Activated naive CD4-positive, alpha-beta T cell treated with anti-CD3 and anti-CD28 coated beads for 36 hours (primary cell): ENCODE results near the gene KRTAP19-8. TPM values are rescaled to one million over a fixed set of nuclear protein-coding genes. Genes with fewer than 3 reads are reported as not detected.

ENCODE experiments used
- CTCF ChIA-PET: fragments of 350-600 bp; sonication (Branson Sonifier 250); formaldehyde crosslinking; loops from one replicate; lab custom pipeline; 2021; ENCODE audit warnings: antibody characterized with exemption; lab: Charles Lee
- DNase-seq: peaks from one replicate; pipeline ENCODE4 v3.0.0-alpha.2; 2020
- H3K27ac Mint-ChIP-seq: one replicate; pipeline ENCODE4 v1.8.0; 2021; ENCODE audit warnings: mild to moderate bottlenecking, mixed read lengths
- H3K27me3 Mint-ChIP-seq: one replicate; pipeline ENCODE4 v1.8.0; 2021; ENCODE audit warnings: low read depth, mixed read lengths
- H3K36me3 Mint-ChIP-seq: one replicate; pipeline ENCODE4 v1.8.0; 2021; ENCODE audit warnings: low read depth, mixed read lengths
- H3K4me1 Mint-ChIP-seq: one replicate; pipeline ENCODE4 v1.8.0; 2021; ENCODE audit warnings: low read depth, mixed read lengths
- H3K4me3 Mint-ChIP-seq: one replicate; pipeline ENCODE4 v1.8.0; 2021; ENCODE audit warnings: mild to moderate bottlenecking, moderate library complexity, mixed read lengths
- H3K9me3 Mint-ChIP-seq: one replicate; pipeline ENCODE4 v1.8.0; 2021; ENCODE audit warnings: mixed read lengths
- intact Hi-C: fragments of 100-400 bp; cut with micrococcal nuclease; formaldehyde crosslinking; loops from one replicate; pipeline ENCODE4 v1.15.1; 2023
- total RNA-seq, 2 experiments: library from RNA; stranded (reverse); gene quantifications; one replicate each; pipeline ENCODE4 v1.2.3, GENCODE V29; 2021

Gene KRTAP19-8
- not detected for total RNA-seq

GRCh38 chr21:31038376-31038775 is at the start of gene KRTAP19-8:
KRTAP19-8 (minus strand) TSS chr21:31038476; CDS start chr21:31038443, 33 bp downstream.
- DNase-seq = no peak
- Mint-ChIP-seq H3K36me3 (no peaks in the 10 kb centered on the region), H3K4me1 (no peaks in the 10 kb centered on the region), H3K4me3 (no peak within 1 kb of the TSS), H3K27me3 (peaks cover 33% of the 10 kb centered on the region), H3K9me3 (peaks cover 3% of the 10 kb centered on the region), H3K27ac (no peak within 1 kb of the TSS)
- CTCF ChIA-PET = interaction anchor here (0.5 kb wide), 1 partner anchor 542 kb away, joined by 3 read pairs; no protein-coding TSS in a partner anchor
- intact Hi-C loops = no loop called here

- H3K36me3 Mint-ChIP-seq = no peaks in the 10 kb centered on the region
- H3K4me1 Mint-ChIP-seq = peaks cover 10% of the 10 kb centered on the region
- H3K27ac Mint-ChIP-seq = no peak overlapping the region
- H3K27me3 Mint-ChIP-seq = peaks cover 9% of the 10 kb centered on the region
- H3K9me3 Mint-ChIP-seq = no peaks in the 10 kb centered on the region
- peak overlapping the region; percentile 58 for H3K4me3 Mint-ChIP-seq
- CTCF ChIA-PET = interaction anchor here (0.6 to 2.0 kb wide), 9 partner anchors 11 to 493 kb away, joined by 3 to 14 read pairs (median 4); no protein-coding TSS in a partner anchor
- DNase-seq = no peak
- intact Hi-C loops = loop anchor here (2.0 to 5.0 kb wide), 2 partner anchors 1043 to 1611 kb away; no protein-coding TSS in a partner anchor
Observed at GRCh38 chr21:31087639-31088473, 49.6 kb upstream of the KRTAP19-8 start.

GRCh38 chr21:31084689-31085088 is 46.4 kb upstream of the KRTAP19-8 start:
- no peak for DNase-seq
- intact Hi-C loops = loop anchor here (5.0 kb wide), 1 partner anchor 1607 kb away; no protein-coding TSS in a partner anchor
- CTCF ChIA-PET = interaction anchor here (0.6 to 1.9 kb wide), 6 partner anchors 8 to 864 kb away, joined by 3 to 14 read pairs (median 3); no protein-coding TSS in a partner anchor
- H3K27me3 Mint-ChIP-seq = peaks cover 9% of the 10 kb centered on the region
- H3K27ac Mint-ChIP-seq = no peak overlapping the region
- peaks cover 10% of the 10 kb centered on the region for H3K4me1 Mint-ChIP-seq
- H3K9me3 Mint-ChIP-seq = no peaks in the 10 kb centered on the region
- H3K36me3 Mint-ChIP-seq = no peaks in the 10 kb centered on the region
- no peak overlapping the region for H3K4me3 Mint-ChIP-seq

GRCh38 chr21:31078796-31079195 is 40.5 kb upstream of the KRTAP19-8 start:
- Mint-ChIP-seq H3K4me3 (no peak overlapping the region), H3K36me3 (no peaks in the 10 kb centered on the region), H3K27ac (no peak overlapping the region), H3K9me3 (no peaks in the 10 kb centered on the region), H3K4me1 (no peaks in the 10 kb centered on the region), H3K27me3 (no peaks in the 10 kb centered on the region)
- no peak for DNase-seq
- CTCF ChIA-PET = interaction anchor here (0.9 kb wide), 1 partner anchor 18 kb away, joined by 3 read pairs; no protein-coding TSS in a partner anchor
- intact Hi-C loops = no loop called here

GRCh38 chr21:31078216-31078615 is 39.9 kb upstream of the KRTAP19-8 start:
- Mint-ChIP-seq H3K36me3 (no peaks in the 10 kb centered on the region), H3K4me1 (no peaks in the 10 kb centered on the region), H3K4me3 (no peak overlapping the region), H3K27me3 (no peaks in the 10 kb centered on the region), H3K27ac (no peak overlapping the region), H3K9me3 (no peaks in the 10 kb centered on the region)
- DNase-seq = no peak
- intact Hi-C loops = no loop called here
- CTCF ChIA-PET = interaction anchor here (3.1 kb wide), 1 partner anchor 7 kb away, joined by 14 read pairs; no protein-coding TSS in a partner anchor

- Mint-ChIP-seq H3K27me3 (no peaks in the 10 kb centered on the region), H3K36me3 (no peaks in the 10 kb centered on the region), H3K4me3 (no peak overlapping the region), H3K27ac (no peak overlapping the region), H3K4me1 (no peaks in the 10 kb centered on the region), H3K9me3 (no peaks in the 10 kb centered on the region)
- CTCF ChIA-PET = interaction anchor here (0.6 to 3.1 kb wide), 4 partner anchors 10 to 571 kb away, joined by 3 to 14 read pairs (median 4); no protein-coding TSS in a partner anchor
- DNase-seq = no peak
- intact Hi-C loops = no loop called here
Observed at GRCh38 chr21:31075848-31076247, 37.6 kb upstream of the KRTAP19-8 start.

- H3K4me3 Mint-ChIP-seq = no peak overlapping the region
- CTCF ChIA-PET = no interaction called here
- H3K27me3 Mint-ChIP-seq = no peaks in the 10 kb centered on the region
- DNase-seq = no peak
- no peaks in the 10 kb centered on the region for H3K4me1 Mint-ChIP-seq
- no peaks in the 10 kb centered on the region for H3K36me3 Mint-ChIP-seq
- H3K9me3 Mint-ChIP-seq = no peaks in the 10 kb centered on the region
- intact Hi-C loops = no loop called here
- H3K27ac Mint-ChIP-seq = no peak overlapping the region
Observed at GRCh38 chr21:31072533-31072932, 34.3 kb upstream of the KRTAP19-8 start.

- H3K4me1 Mint-ChIP-seq = no peaks in the 10 kb centered on the region
- DNase-seq = no peak
- CTCF ChIA-PET = no interaction called here
- no peaks in the 10 kb centered on the region for H3K9me3 Mint-ChIP-seq
- H3K27me3 Mint-ChIP-seq = peaks cover 1% of the 10 kb centered on the region
- no peak overlapping the region for H3K27ac Mint-ChIP-seq
- intact Hi-C loops = no loop called here
- H3K36me3 Mint-ChIP-seq = no peaks in the 10 kb centered on the region
- no peak overlapping the region for H3K4me3 Mint-ChIP-seq
Observed at GRCh38 chr21:31064803-31065202, 26.5 kb upstream of the KRTAP19-8 start.

GRCh38 chr21:31052489-31053142 is 14.3 kb upstream of the KRTAP19-8 start:
- CTCF ChIA-PET = interaction anchor here (0.6 kb wide), 1 partner anchor 61 kb away, joined by 3 read pairs; no protein-coding TSS in a partner anchor
- H3K4me3 Mint-ChIP-seq = no peak overlapping the region
- H3K27ac Mint-ChIP-seq = no peak overlapping the region
- intact Hi-C loops = no loop called here
- no peak for DNase-seq
- H3K27me3 Mint-ChIP-seq = no peaks in the 10 kb centered on the region
- no peaks in the 10 kb centered on the region for H3K36me3 Mint-ChIP-seq
- H3K9me3 Mint-ChIP-seq = peaks cover 6% of the 10 kb centered on the region
- no peaks in the 10 kb centered on the region for H3K4me1 Mint-ChIP-seq

GRCh38 chr21:31050577-31051157 is 12.4 kb upstream of the KRTAP19-8 start:
- intact Hi-C loops = no loop called here
- DNase-seq = no peak
- H3K9me3 Mint-ChIP-seq = no peaks in the 10 kb centered on the region
- H3K4me1 Mint-ChIP-seq = no peaks in the 10 kb centered on the region
- no peak overlapping the region for H3K27ac Mint-ChIP-seq
- CTCF ChIA-PET = no interaction called here
- H3K4me3 Mint-ChIP-seq = no peak overlapping the region
- no peaks in the 10 kb centered on the region for H3K36me3 Mint-ChIP-seq
- H3K27me3 Mint-ChIP-seq = no peaks in the 10 kb centered on the region

- no peaks in the 10 kb centered on the region for H3K36me3 Mint-ChIP-seq
- no peaks in the 10 kb centered on the region for H3K4me1 Mint-ChIP-seq
- H3K9me3 Mint-ChIP-seq = no peaks in the 10 kb centered on the region
- no peak for DNase-seq
- H3K27ac Mint-ChIP-seq = no peak overlapping the region
- H3K27me3 Mint-ChIP-seq = peaks cover 5% of the 10 kb centered on the region
- CTCF ChIA-PET = no interaction called here
- intact Hi-C loops = no loop called here
- H3K4me3 Mint-ChIP-seq = no peak overlapping the region
Observed at GRCh38 chr21:31045841-31046240, 7.6 kb upstream of the KRTAP19-8 start.

- no peaks in the 10 kb centered on the region for H3K36me3 Mint-ChIP-seq
- H3K27me3 Mint-ChIP-seq = peaks cover 10% of the 10 kb centered on the region
- H3K4me3 Mint-ChIP-seq = no peak overlapping the region
- CTCF ChIA-PET = no interaction called here
- no peak overlapping the region for H3K27ac Mint-ChIP-seq
- DNase-seq = no peak
- intact Hi-C loops = no loop called here
- no peaks in the 10 kb centered on the region for H3K4me1 Mint-ChIP-seq
- H3K9me3 Mint-ChIP-seq = no peaks in the 10 kb centered on the region
Observed at GRCh38 chr21:31043471-31043870, 5.2 kb upstream of the KRTAP19-8 start.
